K562 (cell line): Measurements from ENCODE around the gene RBM18. TPM values are rescaled to one million over a fixed set of nuclear protein-coding genes. Genes with fewer than 3 reads are reported as not detected.

Experiments used
- CBX1 ChIP-seq: sonication (generic); IDR thresholded peaks from 2 replicates; pipeline ENCODE4 v1.6.1; 2016; ENCODE audit warnings: antibody characterized with exemption, low read depth, mild to moderate bottlenecking
- CHD4 ChIP-seq: fragments of 200-600 bp; sonication (generic); IDR thresholded peaks from 3 replicates; pipeline ENCODE4 v1.6.1; 2012; ENCODE audit warnings: low read depth, mild to moderate bottlenecking, mixed read lengths, low read length, inconsistent platforms; ENCODE audit not compliant: insufficient read depth, insufficient replicate concordance, poor library complexity, severe bottlenecking
- HNRNPH1 ChIP-seq: fragments of 200-400 bp; formaldehyde crosslinking; optimal IDR thresholded peaks from 2 replicates; pipeline ENCODE3; 2017; ENCODE audit warnings: low read depth, mild to moderate bottlenecking, low read length, moderate library complexity
- KHSRP ChIP-seq: fragments of 450-650 bp; IDR thresholded peaks from 2 replicates; pipeline ENCODE4 v1.6.1; 2017
- MXD1 ChIP-seq: fragments of 250-450 bp; sonication (Bioruptor Pico); IDR thresholded peaks from 2 replicates; pipeline ENCODE4 v1.8.0; 2021; ENCODE audit warnings: borderline replicate concordance, mild to moderate bottlenecking, moderate library complexity; ENCODE audit not compliant: poor library complexity, severe bottlenecking
- MYC ChIP-seq, 2 experiments: fragments of 250-450 bp in 1 of 2; sonication (Bioruptor Pico) in 1 of 2; IDR thresholded peaks; 2 replicates each; pipeline versions ENCODE4 v1.5.1 to v1.6.1; 2012 to 2021; ENCODE audit warnings: low read depth in 2 of 2, borderline replicate concordance in 1 of 2, improper control_type of control experiment in 1 of 2, low read length in 1 of 2, mild to moderate bottlenecking in 1 of 2, moderate library complexity in 1 of 2
- NFIX ChIP-seq: fragments of 250-450 bp; sonication (Bioruptor Pico); IDR thresholded peaks from 2 replicates; pipeline ENCODE4 v1.4.0; 2020; ENCODE audit warnings: low read depth, mild to moderate bottlenecking, moderate library complexity
- TAF7 ChIP-seq: fragments of 450-650 bp; IDR thresholded peaks from 2 replicates; pipeline ENCODE4 v1.6.1; 2016; ENCODE audit warnings: missing genetic modification characterization, missing compliant biosample characterization
- U2AF1 ChIP-seq: fragments of 200-400 bp; formaldehyde crosslinking; optimal IDR thresholded peaks from 2 replicates; pipeline ENCODE3; 2017; ENCODE audit warnings: mild to moderate bottlenecking, low read depth, low read length, moderate library complexity
- ZNF280A ChIP-seq: fragments of 450-650 bp; IDR thresholded peaks from 2 replicates; pipeline ENCODE4 v1.6.1; 2018; ENCODE audit warnings: mild to moderate bottlenecking, low read depth; ENCODE audit not compliant: partially characterized antibody
- ZNF766 ChIP-seq: fragments of 200-800 bp; sonication (Bioruptor generic); conservative IDR thresholded peaks from 2 replicates; pipeline ENCODE4 v1.6.1; 2016; ENCODE audit warnings: missing genetic modification characterization, missing compliant biosample characterization
- polyA plus RNA-seq, 8 experiments: library from polyadenylated mRNA; depleted of rRNA in 4 of 8; stranded (reverse) in 5 of 8; unstranded in 3 of 8; fragments of >200 nt; fragmentation: Nextera tagmentation in 2 of 8; fragmentation: Illumina TruSeq in 1 of 8; extraction: Ambion mirVana in 2 of 8; extraction: Trizol in 1 of 8; gene quantifications; 2 replicates each; pipeline versions ENCODE4 v1.2.1 to v1.2.3, GENCODE V29; 2011 to 2014; ENCODE audit warnings: inconsistent platforms in 1 of 8, missing spikeins in 1 of 8
- total RNA-seq, 7 experiments: library from RNA; depleted of rRNA in 6 of 7; stranded (reverse); fragments of >200 nt in 6 of 7; fragmentation: Illumina TruSeq in 2 of 7; extraction: Trizol in 2 of 7; gene quantifications; 2 replicates each; pipeline versions ENCODE4 v1.2.1 to v1.2.3, GENCODE V29; 2011 to 2021; ENCODE audit warnings: low replicate concordance in 1 of 7
- TF ChIP-seq, protein P1 (sequence below): sonication (generic); formaldehyde crosslinking; IDR thresholded peaks from 2 replicates; pipeline ENCODE4 v1.5.0; 2020; ENCODE audit warnings: missing genetic modification reagents
- TF ChIP-seq, protein P2 (sequence below): fragments of 450-650 bp; IDR thresholded peaks from 2 replicates; pipeline ENCODE4 v1.6.1; 2016; ENCODE audit warnings: low read depth

The RBM18 gene
- total and polyA plus RNA-seq, 9 of the 15 experiments (the other 6 are each of a cell fraction or from before 2014, with no cell fraction given): 7.9 to 86.3 (median 34.0) TPM

DNA sequence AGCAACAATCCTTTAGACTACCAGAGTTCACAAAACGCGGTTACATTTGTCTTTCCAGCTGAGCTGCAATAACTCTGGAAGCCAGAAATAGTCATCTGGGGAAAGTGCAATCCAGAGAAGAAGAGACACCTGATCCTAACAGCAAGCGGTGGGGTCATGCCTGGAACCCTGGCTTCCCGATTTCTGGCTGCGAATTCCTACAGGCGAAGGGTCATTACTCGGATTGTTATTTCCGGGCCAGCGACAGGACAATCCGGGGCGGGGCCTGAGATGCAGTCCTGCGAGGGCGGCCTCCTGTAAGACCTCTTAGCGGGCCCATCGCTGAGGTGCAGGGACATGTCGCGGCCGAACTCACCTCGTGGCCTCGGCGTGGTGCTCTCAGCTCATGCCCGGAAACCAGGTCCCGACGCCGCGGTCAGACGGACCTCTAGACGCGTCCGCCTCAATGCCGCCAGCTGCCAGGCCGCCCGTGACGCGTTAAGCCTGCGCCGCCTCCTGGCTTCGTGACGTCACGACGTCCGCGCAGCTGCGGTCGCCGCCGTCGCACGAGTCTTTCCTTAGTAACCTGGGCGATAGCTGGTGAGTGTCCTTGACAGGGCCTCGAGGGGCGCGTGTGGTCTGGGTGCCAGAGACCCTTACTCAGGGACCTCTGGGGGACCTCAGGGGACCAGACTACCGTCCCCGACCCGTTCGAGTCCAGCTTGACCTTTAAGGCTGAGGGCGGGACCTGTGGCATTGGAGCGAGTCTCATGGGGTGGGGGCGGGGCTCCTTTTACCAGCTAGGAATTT, at the start of gene RBM18, which contains the start of gene MRRF (continued):
- no peak for TF ChIP-seq ZNF280A
- TF ChIP-seq, protein P1, sequence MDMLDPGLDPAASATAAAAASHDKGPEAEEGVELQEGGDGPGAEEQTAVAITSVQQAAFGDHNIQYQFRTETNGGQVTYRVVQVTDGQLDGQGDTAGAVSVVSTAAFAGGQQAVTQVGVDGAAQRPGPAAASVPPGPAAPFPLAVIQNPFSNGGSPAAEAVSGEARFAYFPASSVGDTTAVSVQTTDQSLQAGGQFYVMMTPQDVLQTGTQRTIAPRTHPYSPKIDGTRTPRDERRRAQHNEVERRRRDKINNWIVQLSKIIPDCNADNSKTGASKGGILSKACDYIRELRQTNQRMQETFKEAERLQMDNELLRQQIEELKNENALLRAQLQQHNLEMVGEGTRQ (CRISPR knock-in tag): peak; percentile 3; the same call in 1 of the 2 replicates
- TF ChIP-seq CHD4: no peak
- TF ChIP-seq NFIX (CRISPR knock-in tag): no peak
- TF ChIP-seq MYC (IDR thresholded peaks at IDR 0.05; ENCODE audit: low read depth, low read length): peak; percentile 93; the same call in 1 of the 2 replicates
- peak; percentile 87; the same call in 1 of the 2 replicates for TF ChIP-seq MYC (CRISPR knock-in tag; IDR thresholded peaks at IDR 0.05; ENCODE audit: borderline replicate concordance, low read depth)
- TF ChIP-seq TAF7 (tag): peak; percentile 37
- TF ChIP-seq HNRNPH1: no peak
- peak; percentile 73; the same call in 1 of the 2 replicates for TF ChIP-seq CBX1
- TF ChIP-seq KHSRP: peak; percentile 98
- no peak for TF ChIP-seq U2AF1
- TF ChIP-seq ZNF766: peak; percentile 76; the same call in 1 of the 2 replicates
- TF ChIP-seq, protein P2, sequence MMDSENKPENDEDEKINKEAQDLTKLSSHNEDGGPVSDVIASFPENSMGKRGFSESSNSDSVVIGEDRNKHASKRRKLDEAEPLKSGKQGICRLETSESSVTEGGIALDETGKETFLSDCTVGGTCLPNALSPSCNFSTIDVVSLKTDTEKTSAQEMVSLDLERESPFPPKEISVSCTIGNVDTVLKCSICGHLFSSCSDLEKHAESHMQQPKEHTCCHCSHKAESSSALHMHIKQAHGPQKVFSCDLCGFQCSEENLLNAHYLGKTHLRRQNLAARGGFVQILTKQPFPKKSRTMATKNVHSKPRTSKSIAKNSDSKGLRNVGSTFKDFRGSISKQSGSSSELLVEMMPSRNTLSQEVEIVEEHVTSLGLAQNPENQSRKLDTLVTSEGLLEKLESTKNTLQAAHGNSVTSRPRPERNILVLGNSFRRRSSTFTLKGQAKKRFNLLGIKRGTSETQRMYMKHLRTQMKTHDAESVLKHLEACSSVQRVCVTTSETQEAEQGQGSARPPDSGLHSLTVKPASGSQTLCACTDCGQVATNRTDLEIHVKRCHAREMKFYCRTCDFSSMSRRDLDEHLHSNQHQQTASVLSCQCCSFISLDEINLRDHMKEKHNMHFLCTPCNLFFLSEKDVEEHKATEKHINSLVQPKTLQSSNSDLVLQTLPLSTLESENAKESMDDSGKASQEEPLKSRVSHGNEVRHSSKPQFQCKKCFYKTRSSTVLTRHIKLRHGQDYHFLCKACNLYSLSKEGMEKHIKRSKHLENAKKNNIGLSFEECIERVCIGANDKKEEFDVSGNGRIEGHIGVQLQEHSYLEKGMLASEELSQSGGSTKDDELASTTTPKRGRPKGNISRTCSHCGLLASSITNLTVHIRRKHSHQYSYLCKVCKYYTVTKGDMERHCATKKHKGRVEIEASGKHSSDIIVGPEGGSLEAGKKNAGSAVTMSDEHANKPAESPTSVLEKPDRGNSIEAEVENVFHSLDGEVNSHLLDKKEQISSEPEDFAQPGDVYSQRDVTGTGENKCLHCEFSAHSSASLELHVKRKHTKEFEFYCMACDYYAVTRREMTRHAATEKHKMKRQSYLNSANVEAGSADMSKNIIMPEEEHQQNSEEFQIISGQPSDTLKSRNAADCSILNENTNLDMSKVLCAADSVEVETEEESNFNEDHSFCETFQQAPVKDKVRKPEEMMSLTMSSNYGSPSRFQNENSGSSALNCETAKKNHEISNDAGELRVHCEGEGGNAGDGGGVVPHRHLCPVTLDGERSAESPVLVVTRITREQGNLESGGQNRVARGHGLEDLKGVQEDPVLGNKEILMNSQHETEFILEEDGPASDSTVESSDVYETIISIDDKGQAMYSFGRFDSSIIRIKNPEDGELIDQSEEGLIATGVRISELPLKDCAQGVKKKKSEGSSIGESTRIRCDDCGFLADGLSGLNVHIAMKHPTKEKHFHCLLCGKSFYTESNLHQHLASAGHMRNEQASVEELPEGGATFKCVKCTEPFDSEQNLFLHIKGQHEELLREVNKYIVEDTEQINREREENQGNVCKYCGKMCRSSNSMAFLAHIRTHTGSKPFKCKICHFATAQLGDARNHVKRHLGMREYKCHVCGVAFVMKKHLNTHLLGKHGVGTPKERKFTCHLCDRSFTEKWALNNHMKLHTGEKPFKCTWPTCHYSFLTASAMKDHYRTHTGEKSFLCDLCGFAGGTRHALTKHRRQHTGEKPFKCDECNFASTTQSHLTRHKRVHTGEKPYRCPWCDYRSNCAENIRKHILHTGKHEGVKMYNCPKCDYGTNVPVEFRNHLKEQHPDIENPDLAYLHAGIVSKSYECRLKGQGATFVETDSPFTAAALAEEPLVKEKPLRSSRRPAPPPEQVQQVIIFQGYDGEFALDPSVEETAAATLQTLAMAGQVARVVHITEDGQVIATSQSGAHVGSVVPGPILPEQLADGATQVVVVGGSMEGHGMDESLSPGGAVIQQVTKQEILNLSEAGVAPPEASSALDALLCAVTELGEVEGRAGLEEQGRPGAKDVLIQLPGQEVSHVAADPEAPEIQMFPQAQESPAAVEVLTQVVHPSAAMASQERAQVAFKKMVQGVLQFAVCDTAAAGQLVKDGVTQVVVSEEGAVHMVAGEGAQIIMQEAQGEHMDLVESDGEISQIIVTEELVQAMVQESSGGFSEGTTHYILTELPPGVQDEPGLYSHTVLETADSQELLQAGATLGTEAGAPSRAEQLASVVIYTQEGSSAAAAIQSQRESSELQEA: no peak
- peak; percentile 80 for TF ChIP-seq MXD1 (CRISPR knock-in tag)
